ENCODE data around the gene PCP2. TPM values are rescaled to one million over a fixed set of nuclear protein-coding genes. Genes with fewer than 3 reads are reported as not detected.

The PCP2 gene
- total RNA-seq, 3 donors from 2014 or later (not counting 1 experiment from before 2014, with no cell fraction given): 5.4 to 8.4 (median 7.7) TPM

GRCh38 chr19:7636317-7636690, 2.8 kb upstream of the PCP2 start:
- Mint-ChIP-seq H3K9me3 (peaks cover 0 to 2% of the 10 kb centered on the region in 2 donors), H3K4me3 (peak overlapping the region; percentile 88), H3K27me3 (ENCODE audit: low read depth in 2 of 2) (no peaks in the 10 kb centered on the region), H3K36me3 (no peaks in the 10 kb centered on the region), H3K4me1 (peaks cover 14 to 59% of the 10 kb centered on the region in 2 donors), H3K27ac (peak overlapping the region; percentile 84 to 94)
- H3K4me1 ChIP-seq (ENCODE audit: control insufficient read depth, insufficient read depth, low read length): peaks cover 37% of the 10 kb centered on the region
- H3K4me3 ChIP-seq (ENCODE audit: low read length): peak overlapping the region; percentile 78
- peak overlapping the region; percentile 96 for H3K27ac ChIP-seq (ENCODE audit: low read length)
- peaks cover 6% of the 10 kb centered on the region for H3K36me3 ChIP-seq (ENCODE audit: control insufficient read depth, insufficient read depth, low read length)
- intact Hi-C loops (cut with micrococcal nuclease): loop anchor here (10.0 kb wide), 1 partner anchor 48 kb away; the partner anchor contains the start of gene TRAPPC5
- ATAC-seq (no peak), DNase-seq (no peak)
- no peaks in the 10 kb centered on the region for H3K9me3 ChIP-seq (ENCODE audit: control insufficient read depth, insufficient read depth, low read length)
- no peak for TF ChIP-seq CTCF (IDR thresholded peaks at IDR 0.05)
- WGBS (ENCODE audit: insufficient coverage): 78% methylated on average over 16 of the region's 16 CpGs
- no peaks in the 10 kb centered on the region for H3K27me3 ChIP-seq (ENCODE audit: control insufficient read depth, insufficient read depth, low read length)

GRCh38 chr19:7635670-7636069, 2.2 kb upstream of the PCP2 start:
- Mint-ChIP-seq H3K9me3 (peaks cover 0 to 2% of the 10 kb centered on the region in 2 donors), H3K4me1 (peaks cover 17 to 63% of the 10 kb centered on the region in 2 donors), H3K27me3 (ENCODE audit: low read depth in 2 of 2) (no peaks in the 10 kb centered on the region), H3K36me3 (no peaks in the 10 kb centered on the region), H3K27ac (peak overlapping the region; percentile 84 to 94), H3K4me3 (peak overlapping the region; percentile 88)
- H3K36me3 ChIP-seq (ENCODE audit: control insufficient read depth, insufficient read depth, low read length): peaks cover 6% of the 10 kb centered on the region
- H3K27ac ChIP-seq (ENCODE audit: low read length): no peak overlapping the region
- 81% methylated on average over 4 of the region's 6 CpGs for WGBS (ENCODE audit: insufficient coverage)
- H3K27me3 ChIP-seq (ENCODE audit: control insufficient read depth, insufficient read depth, low read length): no peaks in the 10 kb centered on the region
- no peak overlapping the region for H3K4me3 ChIP-seq (ENCODE audit: low read length)
- DNase-seq (no peak), ATAC-seq (no peak)
- H3K4me1 ChIP-seq (ENCODE audit: control insufficient read depth, insufficient read depth, low read length): peaks cover 42% of the 10 kb centered on the region
- H3K9me3 ChIP-seq (ENCODE audit: control insufficient read depth, insufficient read depth, low read length): no peaks in the 10 kb centered on the region
- intact Hi-C loops (cut with micrococcal nuclease): loop anchor here (10.0 kb wide), 1 partner anchor 49 kb away; the partner anchor contains the start of gene TRAPPC5
- TF ChIP-seq CTCF (IDR thresholded peaks at IDR 0.05): no peak

- H3K36me3 Mint-ChIP-seq: no peaks in the 10 kb centered on the region
- H3K4me3 Mint-ChIP-seq: peak overlapping the region; percentile 56
- intact Hi-C loops (cut with micrococcal nuclease): loop anchor here (10.0 kb wide), 1 partner anchor 52 kb away; the partner anchor contains the start of gene TRAPPC5
- WGBS (ENCODE audit: insufficient coverage): 97% methylated on average over 40 of the region's 40 CpGs
- no peaks in the 10 kb centered on the region for H3K27me3 Mint-ChIP-seq (ENCODE audit: low read depth in 2 of 2)
- H3K36me3 ChIP-seq (ENCODE audit: control insufficient read depth, insufficient read depth, low read length): peaks cover 2% of the 10 kb centered on the region
- ATAC-seq: no peak
- peaks cover 32 to 64% of the 10 kb centered on the region in 2 donors for H3K4me1 Mint-ChIP-seq
- peaks cover 45% of the 10 kb centered on the region for H3K4me1 ChIP-seq (ENCODE audit: control insufficient read depth, insufficient read depth, low read length)
- TF ChIP-seq CTCF (IDR thresholded peaks at IDR 0.05): no peak
- no peak for DNase-seq
- no peaks in the 10 kb centered on the region for H3K9me3 ChIP-seq (ENCODE audit: control insufficient read depth, insufficient read depth, low read length)
- H3K4me3 ChIP-seq (ENCODE audit: low read length): no peak overlapping the region
- H3K27me3 ChIP-seq (ENCODE audit: control insufficient read depth, insufficient read depth, low read length): no peaks in the 10 kb centered on the region
- no peaks in the 10 kb centered on the region for H3K9me3 Mint-ChIP-seq
- H3K27ac ChIP-seq (ENCODE audit: low read length): no peak overlapping the region
- peak overlapping the region in 1 of 2 donors; percentile 94 for H3K27ac Mint-ChIP-seq
These were observed 947 bp downstream of the PCP2 start for GRCh38 chr19:7632340-7633203.
